Activated naive CD4-positive, alpha-beta T cell treated with anti-CD3 and anti-CD28 coated beads, Interleukin-2, amount 50 U/mL, for 24 hours (primary cell): ENCODE measurements around the gene TMEM178B.

Source experiments
- H3K27ac Mint-ChIP-seq: one replicate; pipeline ENCODE4 v1.8.0; 2021; ENCODE audit warnings: mild to moderate bottlenecking, mixed read lengths
- H3K27me3 Mint-ChIP-seq: one replicate; pipeline ENCODE4 v1.8.0; 2021; ENCODE audit warnings: mixed read lengths
- H3K36me3 Mint-ChIP-seq: one replicate; pipeline ENCODE4 v1.8.0; 2021; ENCODE audit warnings: mixed read lengths
- H3K4me1 Mint-ChIP-seq: one replicate; pipeline ENCODE4 v1.8.0; 2021; ENCODE audit warnings: mixed read lengths
- H3K4me3 Mint-ChIP-seq: one replicate; pipeline ENCODE4 v1.8.0; 2021; ENCODE audit warnings: mild to moderate bottlenecking, mixed read lengths
- H3K9me3 Mint-ChIP-seq: one replicate; pipeline ENCODE4 v1.8.0; 2021; ENCODE audit warnings: mixed read lengths

The TMEM178B gene

GRCh38 chr7:141522657-141523342 lies 448.9 kb downstream of the TMEM178B start:
- peaks cover 12% of the 10 kb centered on the region for H3K27me3 Mint-ChIP-seq
- no peaks in the 10 kb centered on the region for H3K4me1 Mint-ChIP-seq
- no peak overlapping the region for H3K27ac Mint-ChIP-seq
- no peak overlapping the region for H3K4me3 Mint-ChIP-seq
- no peaks in the 10 kb centered on the region for H3K9me3 Mint-ChIP-seq
- H3K36me3 Mint-ChIP-seq: no peaks in the 10 kb centered on the region

GRCh38 chr7:141525973-141526514 lies 452.2 kb downstream of the TMEM178B start:
- Mint-ChIP-seq H3K9me3 (no peaks in the 10 kb centered on the region), H3K4me3 (no peak overlapping the region), H3K36me3 (no peaks in the 10 kb centered on the region), H3K27ac (no peak overlapping the region), H3K27me3 (peaks cover 19% of the 10 kb centered on the region), H3K4me1 (no peaks in the 10 kb centered on the region)

- H3K27me3 Mint-ChIP-seq: peaks cover 23% of the 10 kb centered on the region
- H3K27ac Mint-ChIP-seq: no peak overlapping the region
- H3K9me3 Mint-ChIP-seq: no peaks in the 10 kb centered on the region
- no peak overlapping the region for H3K4me3 Mint-ChIP-seq
- H3K4me1 Mint-ChIP-seq: no peaks in the 10 kb centered on the region
- no peaks in the 10 kb centered on the region for H3K36me3 Mint-ChIP-seq
Observed at GRCh38 chr7:141527076-141527475, 453.2 kb downstream of the TMEM178B start.

GRCh38 chr7:141528399-141528798 lies 454.5 kb downstream of the TMEM178B start:
- H3K4me3 Mint-ChIP-seq: no peak overlapping the region
- no peaks in the 10 kb centered on the region for H3K4me1 Mint-ChIP-seq
- H3K36me3 Mint-ChIP-seq: no peaks in the 10 kb centered on the region
- H3K27ac Mint-ChIP-seq: no peak overlapping the region
- H3K27me3 Mint-ChIP-seq: peaks cover 26% of the 10 kb centered on the region
- no peaks in the 10 kb centered on the region for H3K9me3 Mint-ChIP-seq
